Bronchial epithelial cell (primary cell): ENCODE data around the gene IGDCC3. TPM values are rescaled to one million over a fixed set of nuclear protein-coding genes. Genes with fewer than 3 reads are reported as not detected.

Source experiments
- DNase-seq: peaks from one replicate; pipeline ENCODE4 v3.0.0-alpha.2; 2010; ENCODE audit warnings: low read depth
- FAIRE-seq: peaks from 2 replicates; lab custom pipeline; 2011; peaks lifted over from hg19 to GRCh38; lab: Jason Lieb, UNC
- H3K27me3 ChIP-seq: 2 replicates; pipeline ENCODE4 v1.5.1; 2011; ENCODE audit warnings: low read length; ENCODE audit not compliant: control insufficient read depth, insufficient read depth
- H3K36me3 ChIP-seq: 2 replicates; pipeline ENCODE4 v1.5.1; 2011; ENCODE audit warnings: low read length; ENCODE audit not compliant: control insufficient read depth, insufficient read depth
- H3K4me3 ChIP-seq: 2 replicates; pipeline ENCODE4 v1.5.1; 2011; ENCODE audit warnings: mild to moderate bottlenecking, low read depth, low read length, control low read depth
- total RNA-seq: library from RNA; depleted of rRNA; stranded (reverse); fragments of >200 nt; gene quantifications from 2 replicates; pipeline ENCODE4 v1.2.1, GENCODE V29; 2014
- TF ChIP-seq, protein P1 (sequence below): IDR thresholded peaks from 2 replicates; pipeline ENCODE4 v1.5.1; 2011; ENCODE audit warnings: mild to moderate bottlenecking, moderate library complexity, low read length, control low read depth, inconsistent platforms; ENCODE audit not compliant: insufficient read depth, severe bottlenecking

Gene IGDCC3
- total RNA-seq, 1 donor from 2014 or later, result not detected

GRCh38 chr15:65289261-65289854, 88.4 kb downstream of the IGDCC3 start:
- DNase-seq (no peak), FAIRE-seq (no peak)
- H3K36me3 ChIP-seq, result no peaks in the 10 kb centered on the region
- TF ChIP-seq, protein P1, sequence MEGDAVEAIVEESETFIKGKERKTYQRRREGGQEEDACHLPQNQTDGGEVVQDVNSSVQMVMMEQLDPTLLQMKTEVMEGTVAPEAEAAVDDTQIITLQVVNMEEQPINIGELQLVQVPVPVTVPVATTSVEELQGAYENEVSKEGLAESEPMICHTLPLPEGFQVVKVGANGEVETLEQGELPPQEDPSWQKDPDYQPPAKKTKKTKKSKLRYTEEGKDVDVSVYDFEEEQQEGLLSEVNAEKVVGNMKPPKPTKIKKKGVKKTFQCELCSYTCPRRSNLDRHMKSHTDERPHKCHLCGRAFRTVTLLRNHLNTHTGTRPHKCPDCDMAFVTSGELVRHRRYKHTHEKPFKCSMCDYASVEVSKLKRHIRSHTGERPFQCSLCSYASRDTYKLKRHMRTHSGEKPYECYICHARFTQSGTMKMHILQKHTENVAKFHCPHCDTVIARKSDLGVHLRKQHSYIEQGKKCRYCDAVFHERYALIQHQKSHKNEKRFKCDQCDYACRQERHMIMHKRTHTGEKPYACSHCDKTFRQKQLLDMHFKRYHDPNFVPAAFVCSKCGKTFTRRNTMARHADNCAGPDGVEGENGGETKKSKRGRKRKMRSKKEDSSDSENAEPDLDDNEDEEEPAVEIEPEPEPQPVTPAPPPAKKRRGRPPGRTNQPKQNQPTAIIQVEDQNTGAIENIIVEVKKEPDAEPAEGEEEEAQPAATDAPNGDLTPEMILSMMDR, result no peak
- H3K4me3 ChIP-seq, result no peak overlapping the region
- H3K27me3 ChIP-seq, result no peaks in the 10 kb centered on the region

DNA sequence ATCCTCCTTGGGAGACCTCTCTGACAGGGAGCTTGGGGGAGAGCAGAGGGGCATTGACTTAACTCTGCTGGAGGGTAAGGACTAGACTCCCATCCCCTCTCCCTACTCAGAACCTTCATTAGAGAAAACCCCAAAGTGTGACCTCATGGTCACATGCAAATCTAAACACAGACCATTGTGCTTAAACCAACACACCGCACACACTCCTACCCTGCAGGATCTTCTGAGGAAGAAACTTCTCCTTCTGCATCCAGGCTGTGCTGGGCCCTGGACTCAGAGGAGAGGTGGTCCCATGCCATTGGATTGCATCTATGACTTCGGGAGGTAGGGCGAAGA, 90.3 kb downstream of the IGDCC3 start:
- TF ChIP-seq, protein P1, result no peak
- no peak for FAIRE-seq
- H3K27me3 ChIP-seq, result no peaks in the 10 kb centered on the region
- no peak overlapping the region for H3K4me3 ChIP-seq
- H3K36me3 ChIP-seq, result no peaks in the 10 kb centered on the region
- DNase-seq, result no peak

- FAIRE-seq (no peak), DNase-seq (peak; percentile 70)
- Histone ChIP-seq H3K4me3 (peak within 1 kb of the TSS; percentile 71), H3K27me3 (no peaks in the 10 kb centered on the region), H3K36me3 (no peaks in the 10 kb centered on the region)
- TF ChIP-seq, protein P1, result peak; percentile 48
These were observed 90.9 kb downstream of the IGDCC3 start, which contains the start of gene PARP16 for GRCh38 chr15:65286704-65287519. Gene PARP16, minus strand, starts transcription at chr15:65286883. Its CDS starts 457 bp downstream, at chr15:65286426.

GRCh38 chr15:65286069-65286703, 91.6 kb downstream of the IGDCC3 start:
- TF ChIP-seq, protein P1, result no peak
- Histone ChIP-seq H3K27me3 (no peaks in the 10 kb centered on the region), H3K36me3 (no peaks in the 10 kb centered on the region), H3K4me3 (peak overlapping the region; percentile 71)
- DNase-seq, result peak; percentile 25
- no peak for FAIRE-seq

GRCh38 chr15:65285291-65286068, 92.3 kb downstream of the IGDCC3 start:
- TF ChIP-seq, protein P1, result no peak
- Histone ChIP-seq H3K36me3 (no peaks in the 10 kb centered on the region), H3K4me3 (peak overlapping the region; percentile 71), H3K27me3 (no peaks in the 10 kb centered on the region)
- FAIRE-seq (no peak), DNase-seq (no peak)
